ENCODE data around the gene ST6GALNAC3.
"Not testable (repeated sequence)": the region's sequence is repeated elsewhere in the genome, so short reads cannot be mapped to it uniquely, and the experiment has no call there.

The ST6GALNAC3 gene

GRCh38 chr1:76336931-76337371, 262.4 kb downstream of the ST6GALNAC3 start:
- DNase-seq (ENCODE audit: low read depth) = peak; percentile 97
- TF ChIP-seq CTCF (IDR thresholded peaks at IDR 0.05; ENCODE audit: low read depth, low read length, missing control alignments) = no peak
- H3K4me3 ChIP-seq (ENCODE audit: low read depth, low read length) = no peak overlapping the region
- in situ Hi-C loops (cut with HindIII; ENCODE audit: low sequenced_read_pairs) = loop anchor here (10.0 kb wide), 1 partner anchor 798 kb away; no protein-coding TSS in a partner anchor

- in situ Hi-C loops (cut with HindIII; ENCODE audit: low sequenced_read_pairs) = loop anchor here (10.0 kb wide), 1 partner anchor 797 kb away; no protein-coding TSS in a partner anchor
These were observed 263.1 kb downstream of the ST6GALNAC3 start for GRCh38 chr1:76337542-76338219.

GRCh38 chr1:76340056-76340455, 265.5 kb downstream of the ST6GALNAC3 start:
- in situ Hi-C loops (cut with HindIII; ENCODE audit: low sequenced_read_pairs) = no loop called here
- no peak for TF ChIP-seq CTCF (IDR thresholded peaks at IDR 0.05; ENCODE audit: low read depth, low read length, missing control alignments)
- no peak for DNase-seq (ENCODE audit: low read depth)
- H3K4me3 ChIP-seq (ENCODE audit: low read depth, low read length) = no peak overlapping the region

More at GRCh38 chr1:76337542-76338219, 263.1 kb downstream of the ST6GALNAC3 start:
- TF ChIP-seq CTCF (IDR thresholded peaks at IDR 0.05; ENCODE audit: low read depth, low read length, missing control alignments) = no peak
- H3K4me3 ChIP-seq (ENCODE audit: low read depth, low read length) = no peak overlapping the region
- no peak for DNase-seq (ENCODE audit: low read depth)

- DNase-seq (ENCODE audit: low read depth); H3K4me3 ChIP-seq (ENCODE audit: low read depth, low read length); in situ Hi-C loops (cut with HindIII; ENCODE audit: low sequenced_read_pairs): not testable (repeated sequence)
These were observed 267.3 kb downstream of the ST6GALNAC3 start for GRCh38 chr1:76341816-76342215.

- in situ Hi-C loops (cut with HindIII; ENCODE audit: low sequenced_read_pairs) = no loop called here
- DNase-seq (ENCODE audit: low read depth) = no peak
- no peak for TF ChIP-seq CTCF (IDR thresholded peaks at IDR 0.05; ENCODE audit: low read depth, low read length, missing control alignments)
These were observed 268.8 kb downstream of the ST6GALNAC3 start for GRCh38 chr1:76343356-76343755.

GRCh38 chr1:76351655-76352054, 277.1 kb downstream of the ST6GALNAC3 start:
- in situ Hi-C loops (cut with HindIII; ENCODE audit: low sequenced_read_pairs) = no loop called here
- TF ChIP-seq CTCF (IDR thresholded peaks at IDR 0.05; ENCODE audit: low read depth, low read length, missing control alignments) = no peak

More at GRCh38 chr1:76343356-76343755, 268.8 kb downstream of the ST6GALNAC3 start:
- H3K4me3 ChIP-seq (ENCODE audit: low read depth, low read length) = no peak overlapping the region

GRCh38 chr1:76352741-76353435, 278.3 kb downstream of the ST6GALNAC3 start:
- no peak for DNase-seq (ENCODE audit: low read depth)
- TF ChIP-seq CTCF (IDR thresholded peaks at IDR 0.05; ENCODE audit: low read depth, low read length, missing control alignments) = no peak
- no peak overlapping the region for H3K4me3 ChIP-seq (ENCODE audit: low read depth, low read length)
- in situ Hi-C loops (cut with HindIII; ENCODE audit: low sequenced_read_pairs) = no loop called here

More at GRCh38 chr1:76351655-76352054, 277.1 kb downstream of the ST6GALNAC3 start:
- DNase-seq (ENCODE audit: low read depth) = no peak
- H3K4me3 ChIP-seq (ENCODE audit: low read depth, low read length) = no peak overlapping the region
